RKO (cell line): Measurements from ENCODE around the gene TP53RK.
A peak's percentile ranks its signal among the peaks of the same experiment; 100 is the strongest.

Experiments used
- DNase-seq: peaks from one replicate; pipeline ENCODE4 v3.0.0-alpha.2; 2016; ENCODE audit warnings: low spot score

The TP53RK gene

DNA sequence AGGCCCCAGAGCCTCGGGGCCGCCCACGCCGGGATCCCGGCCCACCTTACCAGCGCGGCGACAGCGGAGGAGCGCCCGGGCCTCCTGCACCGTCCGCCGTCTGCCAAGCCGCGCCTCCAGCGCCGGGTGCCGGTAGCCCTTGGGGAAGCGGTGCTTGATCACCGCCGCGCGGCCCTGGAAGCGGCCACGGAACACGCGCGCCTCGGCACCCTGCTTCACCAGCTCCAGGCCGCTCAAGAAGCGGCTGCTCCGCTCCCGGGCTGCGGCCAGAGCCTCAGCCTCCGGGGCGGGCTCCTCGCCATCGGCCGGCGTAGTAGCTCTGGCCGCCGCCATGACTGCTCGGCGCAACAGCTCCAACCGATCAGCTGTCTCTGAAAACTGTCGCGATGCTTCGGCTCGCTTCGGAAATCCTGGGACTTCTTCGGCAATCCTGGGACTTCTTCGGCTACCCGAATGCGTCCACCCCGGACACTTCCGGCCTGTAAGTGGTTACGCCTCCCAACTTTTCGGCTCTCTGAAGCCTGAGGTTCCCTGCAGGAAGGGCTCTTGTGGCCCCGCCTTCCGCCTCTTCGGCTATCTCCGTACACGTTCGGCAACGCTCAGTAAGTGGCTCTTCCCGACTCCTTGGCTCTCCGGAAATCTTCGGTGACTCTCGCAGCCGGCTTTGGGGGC lies at the start of gene TP53RK:
Gene TP53RK (minus strand): TSS at position 363 of the 672 bp plus-strand sequence. CDS start 30 bp downstream, at position 333.
- peak; percentile 100 for DNase-seq

DNA sequence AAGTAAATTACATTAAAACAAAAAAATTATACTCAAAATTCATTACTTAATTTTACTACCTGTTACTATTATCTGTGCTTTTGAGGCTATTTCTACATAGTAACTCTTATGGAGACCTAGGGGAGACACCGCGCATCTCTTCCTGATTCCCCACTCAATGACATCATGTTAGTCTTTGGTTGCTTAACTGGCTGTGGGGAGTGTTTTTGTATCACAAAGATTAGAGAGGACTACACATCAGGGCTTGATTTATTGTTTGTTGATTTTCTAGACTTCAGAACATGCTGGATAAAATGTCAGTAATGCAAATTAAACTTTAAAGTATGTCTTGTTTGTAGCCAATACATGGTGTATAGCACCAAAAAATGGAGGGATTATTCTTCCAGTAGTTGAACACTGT lies 46.2 kb upstream of the TP53RK start:
- no peak for DNase-seq

DNA sequence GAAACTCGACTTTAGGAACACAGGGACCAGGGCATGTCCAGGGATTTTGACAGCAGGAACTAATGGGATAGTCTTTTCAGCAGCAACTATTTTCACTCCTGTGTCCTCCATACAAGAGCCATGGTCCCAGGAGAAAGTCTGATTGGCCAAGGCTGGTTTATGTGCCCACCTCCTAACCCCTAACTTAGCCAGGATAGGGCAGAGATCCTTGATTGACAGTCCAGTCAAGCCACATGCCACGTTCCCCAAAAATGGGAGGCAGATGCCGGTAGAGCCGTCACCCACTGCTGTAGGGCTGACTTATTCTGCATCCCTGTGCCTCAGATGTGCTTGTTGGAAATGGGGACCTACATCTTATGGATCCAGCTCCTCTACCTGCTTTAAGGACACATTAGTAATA lies 42.5 kb upstream of the TP53RK start:
- no peak for DNase-seq

DNA sequence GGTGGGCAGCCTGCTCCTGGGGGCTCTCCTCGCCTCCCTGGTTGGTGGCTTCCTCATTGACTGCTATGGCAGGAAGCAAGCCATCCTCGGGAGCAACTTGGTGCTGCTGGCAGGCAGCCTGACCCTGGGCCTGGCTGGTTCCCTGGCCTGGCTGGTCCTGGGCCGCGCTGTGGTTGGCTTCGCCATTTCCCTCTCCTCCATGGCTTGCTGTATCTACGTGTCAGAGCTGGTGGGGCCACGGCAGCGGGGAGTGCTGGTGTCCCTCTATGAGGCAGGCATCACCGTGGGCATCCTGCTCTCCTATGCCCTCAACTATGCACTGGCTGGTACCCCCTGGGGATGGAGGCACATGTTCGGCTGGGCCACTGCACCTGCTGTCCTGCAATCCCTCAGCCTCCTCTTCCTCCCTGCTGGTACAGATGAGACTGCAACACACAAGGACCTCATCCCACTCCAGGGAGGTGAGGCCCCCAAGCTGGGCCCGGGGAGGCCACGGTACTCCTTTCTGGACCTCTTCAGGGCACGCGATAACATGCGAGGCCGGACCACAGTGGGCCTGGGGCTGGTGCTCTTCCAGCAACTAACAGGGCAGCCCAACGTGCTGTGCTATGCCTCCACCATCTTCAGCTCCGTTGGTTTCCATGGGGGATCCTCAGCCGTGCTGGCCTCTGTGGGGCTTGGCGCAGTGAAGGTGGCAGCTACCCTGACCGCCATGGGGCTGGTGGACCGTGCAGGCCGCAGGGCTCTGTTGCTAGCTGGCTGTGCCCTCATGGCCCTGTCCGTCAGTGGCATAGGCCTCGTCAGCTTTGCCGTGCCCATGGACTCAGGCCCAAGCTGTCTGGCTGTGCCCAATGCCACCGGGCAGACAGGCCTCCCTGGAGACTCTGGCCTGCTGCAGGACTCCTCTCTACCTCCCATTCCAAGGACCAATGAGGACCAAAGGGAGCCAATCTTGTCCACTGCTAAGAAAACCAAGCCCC lies 36.2 kb upstream of the TP53RK start:
- DNase-seq, result no peak

DNA sequence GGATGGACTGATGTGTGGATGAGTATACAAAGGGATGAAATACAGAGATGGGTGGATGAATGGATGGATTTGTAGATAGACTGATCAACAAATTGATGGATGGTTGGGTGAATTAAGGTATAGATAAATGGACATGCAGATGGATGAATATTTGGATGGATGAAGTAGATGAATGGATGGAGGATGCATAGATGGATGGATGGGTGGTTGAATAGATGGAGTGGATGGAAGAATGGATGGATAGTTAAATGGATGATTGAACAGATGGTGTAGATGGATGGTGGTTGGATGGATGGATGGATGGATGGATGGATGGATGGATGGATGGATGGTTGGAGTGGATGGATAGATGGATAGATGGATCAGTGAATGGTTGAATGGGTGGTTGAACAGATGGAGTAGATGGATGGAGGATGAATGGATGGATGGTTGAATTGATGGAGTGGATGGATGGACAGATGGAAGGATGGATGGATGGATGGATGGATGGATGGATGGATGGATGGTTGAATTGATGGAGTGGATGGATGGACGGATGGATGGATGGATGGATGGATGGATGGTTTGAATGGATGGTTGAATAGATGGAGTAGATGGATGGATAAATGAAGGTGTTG lies 35.2 kb upstream of the TP53RK start:
- no peak for DNase-seq

DNA sequence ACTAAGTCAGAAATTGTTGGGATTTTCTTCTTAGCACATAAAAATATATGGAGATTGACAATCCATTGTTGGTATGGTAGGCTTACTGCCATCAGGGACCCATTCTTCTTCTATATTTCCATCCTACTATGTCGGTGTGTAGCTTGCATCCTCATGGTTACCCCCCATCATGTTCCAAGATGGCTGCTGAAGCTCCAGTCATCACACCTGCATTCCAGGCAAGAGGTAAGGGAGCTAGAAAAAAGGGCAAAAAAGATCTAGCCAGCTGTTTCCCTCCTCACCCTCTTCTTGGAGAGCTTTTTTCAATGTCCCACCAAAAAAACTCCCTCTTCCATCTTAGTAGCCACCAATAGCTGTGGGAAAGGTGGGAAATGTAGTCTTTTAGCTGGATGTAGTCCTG lies 33.8 kb upstream of the TP53RK start:
- DNase-seq, result no peak

DNA sequence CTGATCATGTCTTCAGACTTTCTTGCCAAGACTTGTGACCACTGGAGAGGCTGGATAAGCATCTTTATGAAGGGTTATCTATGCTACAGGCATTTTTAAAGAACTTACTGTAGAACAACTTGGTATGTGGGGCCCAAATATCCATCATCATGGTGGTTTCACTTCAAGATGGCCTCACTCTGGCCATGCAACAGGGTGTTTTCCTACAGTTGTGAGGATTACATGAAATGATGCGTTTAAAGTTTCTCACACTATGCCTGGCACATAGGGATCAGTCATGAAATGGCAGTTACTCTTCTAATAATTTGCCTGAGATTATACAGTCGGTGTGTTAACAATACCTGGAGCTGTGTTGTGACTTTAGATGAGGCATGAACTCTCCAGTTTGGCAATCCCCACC lies 33.2 kb upstream of the TP53RK start:
- DNase-seq, result no peak

DNA sequence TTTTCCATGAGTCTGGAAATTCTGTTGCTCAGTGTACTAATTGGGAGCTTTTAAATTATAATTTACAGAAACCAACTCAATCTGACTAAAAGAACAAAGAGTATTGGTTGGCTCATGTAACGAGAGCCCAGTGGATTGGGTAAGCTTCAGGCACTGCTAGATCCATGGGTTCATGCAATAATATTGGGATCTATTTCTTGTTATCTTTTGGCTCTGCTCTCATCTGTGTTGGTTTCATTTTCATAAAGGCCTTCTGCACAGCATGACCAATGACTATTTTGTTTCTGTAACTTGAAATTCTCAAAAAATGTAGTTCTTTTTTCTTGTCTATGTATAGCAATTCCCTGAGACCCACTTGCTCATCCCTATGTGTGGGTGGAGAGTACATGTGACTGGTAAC lies 32.2 kb upstream of the TP53RK start:
- DNase-seq, result no peak

DNA sequence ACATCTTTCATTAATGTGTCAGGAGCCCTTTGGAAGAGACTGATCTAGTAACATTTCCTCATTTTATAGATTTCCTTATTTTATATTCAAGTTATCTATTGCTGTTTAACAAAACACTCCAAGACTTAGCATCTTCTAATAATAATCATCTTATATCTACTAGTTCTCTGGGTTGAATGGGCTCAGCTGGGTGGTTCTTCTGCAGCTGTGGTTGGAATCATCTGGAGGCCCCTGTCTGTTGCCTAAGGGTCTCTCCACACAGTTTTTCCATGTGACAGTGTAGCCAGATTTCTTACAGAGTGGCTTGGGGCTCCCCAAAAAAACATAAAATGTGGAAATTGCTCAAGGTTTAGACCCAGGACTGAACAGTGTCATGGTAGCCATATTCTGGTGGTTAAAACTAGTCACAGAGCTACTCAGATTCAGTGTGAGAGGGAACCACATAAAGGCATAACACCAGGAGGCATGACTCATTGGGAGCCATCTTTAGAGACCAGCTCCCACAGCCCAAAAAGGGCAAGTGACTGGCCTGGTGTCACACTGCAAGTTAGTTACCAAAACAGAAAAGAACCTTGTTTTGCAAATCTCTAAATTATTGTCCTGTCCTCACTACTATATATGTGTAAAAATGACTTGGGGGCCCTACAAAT lies 31.7 kb upstream of the TP53RK start:
- DNase-seq, result peak; percentile 52

DNA sequence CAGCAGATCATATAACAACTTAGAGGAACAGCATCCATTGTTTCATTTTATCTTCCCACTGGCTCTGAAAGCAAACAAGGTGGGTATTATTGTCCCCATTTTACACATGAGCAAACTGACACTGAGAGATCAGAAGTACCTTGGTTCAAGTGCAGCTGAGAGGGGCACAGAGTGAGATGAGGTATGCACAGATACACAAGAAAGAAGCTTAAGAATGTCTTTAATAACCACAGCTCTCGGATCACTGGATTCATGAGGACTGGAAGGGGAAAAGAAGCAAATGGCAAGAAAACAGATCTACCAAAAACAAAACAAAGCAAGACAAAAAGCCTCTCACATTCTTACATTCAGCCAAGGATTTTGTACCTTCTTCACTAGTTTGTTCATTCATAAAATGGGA lies 30.8 kb upstream of the TP53RK start:
- DNase-seq, result no peak

DNA sequence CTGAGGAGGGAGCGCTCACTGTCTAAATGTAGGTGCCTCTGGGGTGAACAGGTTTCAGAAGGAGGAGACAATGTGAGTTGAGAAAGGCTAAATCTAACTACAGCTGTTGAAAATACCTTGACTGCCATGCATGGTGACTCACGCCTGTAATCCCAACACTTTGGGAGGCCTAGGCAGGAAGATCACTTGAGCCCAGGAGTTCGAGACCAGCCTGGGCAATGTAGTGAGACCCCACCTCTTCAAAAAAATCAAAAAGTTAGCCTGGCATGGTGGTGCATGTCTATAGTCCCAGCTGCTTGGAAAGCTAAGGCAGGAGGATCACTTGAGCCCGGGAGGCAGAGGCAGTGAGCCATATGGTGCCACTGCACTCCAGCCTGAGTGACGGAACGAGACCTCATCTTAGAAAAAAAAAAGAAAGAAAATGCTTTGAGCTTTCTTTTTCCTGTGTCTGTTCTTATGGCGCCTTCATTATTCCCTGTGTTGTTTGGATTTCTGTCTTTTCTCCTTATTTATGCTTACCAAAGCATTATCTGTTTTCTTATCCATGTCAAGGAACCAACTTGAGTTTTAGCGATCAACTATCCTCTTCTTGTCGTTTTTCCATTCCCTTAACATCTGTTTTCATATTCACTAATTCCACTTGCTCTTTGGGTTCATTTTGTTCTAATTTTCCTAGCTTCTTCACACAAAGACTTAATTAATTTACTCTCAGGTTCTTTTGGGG lies 28.7 kb upstream of the TP53RK start:
- no peak for DNase-seq

DNA sequence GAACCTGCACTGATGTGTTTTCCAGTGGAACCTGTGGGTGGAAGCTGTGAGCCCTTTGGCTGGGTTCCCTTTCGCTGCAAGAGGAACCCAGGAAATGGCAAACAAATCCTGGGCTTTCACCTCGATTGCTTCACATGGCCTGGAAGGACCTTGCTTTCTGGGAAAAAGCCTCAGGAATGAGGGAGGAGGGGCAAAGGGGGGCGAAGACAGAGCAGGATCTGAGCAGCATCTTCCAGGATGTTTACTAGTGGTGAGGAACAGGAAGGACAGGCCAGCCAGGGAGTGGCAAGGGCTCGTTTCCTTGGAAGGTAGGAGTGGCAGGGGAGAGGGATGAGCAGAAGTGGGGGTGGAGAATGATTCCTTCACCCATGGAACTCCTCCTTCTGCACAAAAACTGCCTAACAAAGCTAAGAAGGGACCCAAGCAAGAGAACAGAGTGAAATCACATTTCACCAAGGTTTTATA lies 26.1 kb upstream of the TP53RK start:
- DNase-seq, result peak; percentile 39

DNA sequence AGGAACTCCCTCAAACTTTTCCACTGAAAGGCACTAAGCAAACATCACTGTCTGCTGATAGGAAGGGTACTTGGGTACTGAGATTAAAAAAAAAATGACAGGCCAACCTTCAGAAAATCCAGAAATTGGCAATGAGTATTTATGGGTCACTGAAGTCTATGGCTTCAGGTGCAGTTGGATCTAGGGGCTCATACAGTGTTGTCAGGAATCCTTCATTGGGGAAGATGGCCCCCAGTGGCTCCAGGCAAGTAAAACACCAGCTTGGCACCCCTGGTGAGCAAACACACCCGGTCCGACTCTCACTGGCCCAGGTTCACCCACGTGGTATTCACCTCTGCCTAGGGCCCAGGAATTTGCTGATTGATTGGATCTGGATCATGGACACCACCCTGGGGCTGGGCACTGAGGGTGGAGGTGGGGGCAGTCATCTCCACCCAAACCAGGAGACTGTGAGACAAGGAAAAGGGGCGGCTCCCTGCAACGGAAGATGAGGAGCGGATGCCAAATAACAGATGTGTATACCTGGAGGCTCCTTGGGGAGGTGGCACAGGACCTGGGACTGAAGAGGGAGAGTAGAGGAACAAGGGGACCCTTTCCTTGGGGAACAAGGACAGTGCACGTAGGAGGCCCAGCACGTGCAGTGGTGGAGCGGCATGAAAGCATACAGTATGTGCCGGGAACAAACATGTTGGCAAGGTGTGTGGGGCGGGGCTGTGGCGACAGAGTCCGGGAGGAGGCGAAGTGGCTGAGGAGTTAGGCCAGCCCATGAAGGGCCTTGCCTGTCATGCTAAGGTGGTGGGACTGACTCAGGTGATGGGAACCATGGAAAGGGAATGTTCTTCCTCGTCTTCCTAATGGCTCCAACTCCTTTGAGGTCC lies 25.0 kb upstream of the TP53RK start:
- DNase-seq, result no peak

DNA sequence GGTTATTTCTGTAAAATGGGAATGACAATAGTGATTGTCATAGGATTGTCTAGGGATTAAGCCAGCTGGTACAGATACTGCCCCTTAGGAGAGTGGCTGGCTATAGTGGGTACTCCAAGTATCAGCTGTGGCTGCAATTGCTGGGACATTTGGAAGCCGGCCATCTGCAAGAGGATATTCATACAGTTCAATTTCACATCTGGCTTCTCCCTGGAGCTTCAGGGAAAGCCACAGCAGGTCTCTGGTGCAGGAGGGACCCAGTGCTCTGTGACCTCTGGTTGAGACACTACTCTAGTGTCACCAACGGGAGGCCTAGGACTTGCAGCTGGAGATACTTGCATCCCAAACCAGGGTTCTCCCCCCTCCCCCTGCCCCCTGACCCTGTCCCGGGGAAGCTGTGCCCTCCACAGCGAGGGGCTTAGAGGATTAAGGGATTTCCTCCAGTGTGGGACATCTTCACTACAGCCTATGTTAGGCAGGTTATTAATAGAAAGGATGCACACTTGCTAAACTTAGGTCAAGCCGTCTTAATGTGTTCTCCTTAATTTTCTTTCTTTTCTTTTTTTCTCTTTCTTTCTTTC lies 22.9 kb upstream of the TP53RK start:
- DNase-seq, result no peak

DNA sequence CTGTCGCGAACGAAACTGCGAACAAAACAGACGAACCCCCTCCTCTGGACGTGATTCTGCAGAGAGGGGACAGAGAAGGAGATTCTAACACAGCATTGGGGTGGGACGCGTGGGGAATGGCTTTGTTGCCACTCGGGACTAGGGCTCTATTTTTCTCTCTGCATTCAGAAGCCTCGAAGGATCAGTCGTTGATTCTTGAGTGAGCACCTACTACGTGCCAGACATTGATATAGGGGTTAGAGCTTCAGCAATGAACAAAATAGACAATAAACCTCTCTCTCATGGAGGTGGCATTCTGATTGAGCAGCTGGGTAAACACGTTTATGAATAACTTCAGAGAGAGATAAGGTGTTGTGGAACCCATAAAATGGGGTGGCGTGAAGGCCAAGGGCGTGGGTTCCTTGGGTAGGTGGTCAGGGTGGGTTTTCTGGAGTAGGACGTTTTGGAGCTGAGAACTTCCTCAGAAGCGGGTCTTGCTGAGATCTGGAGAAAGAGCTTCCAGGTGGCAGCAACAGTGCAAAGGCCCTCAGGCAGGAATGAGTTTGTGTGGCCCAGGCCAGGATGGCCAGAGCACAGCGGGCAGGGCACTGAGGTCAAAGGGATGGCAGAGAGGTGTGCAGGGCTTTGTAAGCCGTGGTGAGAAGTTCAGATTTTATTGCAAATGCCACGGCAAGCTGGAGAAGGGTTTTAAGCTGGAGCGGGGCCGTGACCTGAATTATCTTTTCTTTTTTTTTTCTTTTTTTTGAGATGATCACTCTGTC lies 21.1 kb upstream of the TP53RK start:
- no peak for DNase-seq

DNA sequence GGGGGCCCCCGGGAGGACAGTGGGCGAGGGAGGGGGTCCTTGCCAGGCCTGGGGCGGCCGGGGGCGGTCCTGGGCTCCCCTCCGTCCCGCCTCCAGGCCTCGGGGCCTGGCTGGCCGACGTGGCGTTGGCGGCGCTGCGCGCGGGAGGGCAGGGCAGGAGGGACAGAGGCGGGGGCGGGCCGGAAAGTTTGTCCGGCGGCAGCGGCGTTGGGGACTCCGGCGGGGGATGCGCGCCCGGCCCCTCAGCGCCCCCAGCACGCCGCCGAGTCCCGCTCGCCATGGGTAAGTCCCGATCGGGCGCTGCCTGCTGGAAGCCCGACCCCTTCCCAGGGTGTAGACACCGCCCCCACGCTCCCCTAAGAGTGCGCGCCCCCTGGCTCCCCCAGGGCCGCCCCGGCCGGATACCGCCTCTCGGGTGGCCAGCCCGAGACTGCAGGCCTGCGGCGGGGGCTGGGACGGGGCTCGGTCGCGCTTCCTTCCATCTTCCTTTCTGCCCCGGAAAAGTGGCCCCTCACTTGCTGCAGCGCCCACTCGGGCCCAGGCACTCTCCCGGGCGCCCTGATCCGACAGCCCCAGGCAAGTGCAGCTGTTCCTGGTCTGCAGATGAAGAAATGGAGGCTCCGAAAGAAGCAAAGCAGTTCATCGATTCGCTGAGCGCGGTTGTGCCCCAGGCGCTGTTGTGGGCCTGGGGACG lies 20.4 kb upstream of the TP53RK start, which contains the start of gene SLC2A10:
Gene SLC2A10 (plus strand): TSS at position 191 of the 694 bp plus-strand sequence. CDS start 88 bp downstream, at position 279.
- DNase-seq, result peak; percentile 62

DNA sequence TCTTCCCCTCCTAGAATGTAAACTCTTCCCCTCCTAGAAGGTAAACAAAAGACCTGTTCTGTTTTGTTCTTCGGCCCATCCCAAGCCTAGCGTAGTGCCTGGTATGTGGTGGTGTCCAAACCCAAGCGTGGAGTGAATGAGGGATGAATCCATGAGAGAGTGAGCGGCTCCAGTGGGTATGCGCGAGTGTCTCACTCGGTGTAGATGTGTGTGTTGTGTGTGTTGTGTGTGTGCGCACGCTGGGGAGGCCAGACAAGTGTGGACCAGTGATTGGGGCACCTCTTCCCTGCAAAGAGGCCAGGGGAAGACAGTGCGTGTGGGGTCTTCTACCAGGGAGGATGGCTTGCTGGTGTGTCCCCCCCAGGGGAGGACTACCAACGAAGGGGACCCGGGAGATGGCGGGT lies 19.8 kb upstream of the TP53RK start:
- DNase-seq, result no peak

DNA sequence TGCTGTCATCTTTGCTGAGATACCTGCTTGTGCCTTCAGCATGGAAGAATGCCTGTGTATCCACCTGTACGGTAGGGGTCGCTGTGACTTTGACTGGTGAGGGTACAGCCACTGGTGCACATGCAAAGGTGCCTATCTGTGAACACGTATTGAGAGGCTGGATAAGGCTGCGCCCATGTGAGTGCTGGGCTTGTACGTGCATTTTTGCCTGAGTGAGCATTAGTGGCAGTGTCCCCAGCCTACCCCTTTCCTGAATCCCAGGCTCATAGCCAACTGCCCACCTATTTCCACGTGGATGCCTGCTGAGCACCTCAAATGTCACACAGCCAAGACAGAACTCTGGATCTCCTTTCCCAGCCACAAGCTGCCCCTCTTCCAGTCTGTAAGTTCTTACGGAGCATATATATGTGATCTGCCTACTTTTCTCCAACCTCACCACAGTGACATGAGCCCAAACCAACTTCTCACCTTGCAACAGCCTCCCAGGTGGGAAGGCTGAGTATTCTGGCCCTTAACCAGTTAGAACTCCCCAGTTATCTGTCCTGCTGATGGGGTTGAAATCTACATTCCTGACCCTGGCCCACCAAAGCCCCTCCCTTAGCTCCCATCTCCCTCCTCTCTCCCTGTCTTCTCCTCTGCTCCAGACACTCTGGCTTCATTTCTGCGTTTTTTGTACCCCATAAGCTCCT lies 19.1 kb upstream of the TP53RK start:
- no peak for DNase-seq
